Measurements from ENCODE around the gene FAM24A.
"Not testable (repeated sequence)": the region's sequence is repeated elsewhere in the genome, so short reads cannot be mapped to it uniquely, and the experiment has no call there.

GRCh38 chr10:122868768-122869167 is 41.6 kb upstream of the FAM24A start:
- not testable (repeated sequence) for TF ChIP-seq CTCF (IDR thresholded peaks at IDR 0.05); EZH2 (IDR thresholded peaks at IDR 0.05; ENCODE audit: borderline replicate concordance, insufficient read depth, low read depth, low read length, poor library complexity, severe bottlenecking)

All from B cell (primary cell).